ENCODE results near the gene TRIO.

Gene TRIO

DNA sequence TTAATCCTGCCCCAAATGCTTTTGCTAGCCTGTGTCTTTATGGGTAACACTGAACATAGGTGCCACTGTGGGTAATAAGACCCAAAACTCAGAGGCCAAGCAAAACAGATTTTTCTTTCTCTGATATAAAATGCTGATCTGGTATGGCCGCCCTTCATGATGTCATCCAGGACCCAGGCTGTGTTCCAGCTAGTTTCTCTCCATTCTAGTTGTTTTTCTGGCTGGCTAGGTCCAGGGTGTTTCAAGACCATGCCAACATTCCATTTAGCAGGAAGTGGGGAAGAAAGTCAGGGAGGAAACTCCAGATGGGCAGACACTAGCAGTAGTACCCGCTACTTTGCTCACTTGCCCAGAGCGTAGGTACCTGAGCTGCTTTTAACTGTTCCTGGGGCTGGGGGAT, 254.6 kb downstream of the TRIO start:
- peaks cover 18% of the 10 kb centered on the region for H3K36me3 ChIP-seq (ENCODE audit: insufficient read depth, low read length)
- no peak overlapping the region for H3K9ac ChIP-seq (ENCODE audit: low read depth, low read length)
- no peaks in the 10 kb centered on the region for H3K9me3 ChIP-seq (ENCODE audit: control insufficient read depth, insufficient read depth, low read length)
- H3K4me1 ChIP-seq (ENCODE audit: insufficient read depth, low read length), result peaks cover 14% of the 10 kb centered on the region

DNA sequence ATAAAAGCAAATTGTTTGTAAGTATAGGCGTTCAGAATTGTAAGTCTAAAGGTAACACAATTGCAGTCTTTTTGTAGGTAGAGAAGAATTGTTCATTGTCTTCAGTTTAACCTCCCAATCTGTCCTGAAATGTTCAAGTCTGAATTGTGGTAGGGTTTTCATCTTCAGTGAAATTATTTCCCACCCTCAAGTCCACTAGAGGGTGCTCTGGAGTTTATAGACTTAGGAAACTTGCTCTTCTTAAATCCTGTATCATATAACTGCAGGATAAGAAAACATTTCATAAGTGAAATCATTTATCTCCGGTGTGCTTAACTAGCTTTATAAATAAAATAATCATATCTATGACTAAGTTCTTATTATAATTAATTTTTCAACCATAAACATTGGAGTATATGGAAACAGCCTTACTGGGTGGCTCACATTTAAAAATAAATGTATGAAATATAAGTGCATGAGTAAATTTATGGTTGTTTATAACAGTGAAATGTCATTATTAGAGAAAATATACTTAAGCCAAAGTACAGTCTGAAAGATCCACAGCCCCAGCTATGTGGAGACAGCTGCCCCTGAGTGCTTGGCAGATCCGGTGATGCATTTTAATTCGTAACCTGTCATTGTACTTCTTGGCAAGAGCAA, 256.0 kb downstream of the TRIO start:
- H3K9me3 ChIP-seq (ENCODE audit: control insufficient read depth, insufficient read depth, low read length), result no peaks in the 10 kb centered on the region
- H3K36me3 ChIP-seq (ENCODE audit: insufficient read depth, low read length), result peaks cover 15% of the 10 kb centered on the region
- peaks cover 14% of the 10 kb centered on the region for H3K4me1 ChIP-seq (ENCODE audit: insufficient read depth, low read length)
- no peak overlapping the region for H3K9ac ChIP-seq (ENCODE audit: low read depth, low read length)

DNA sequence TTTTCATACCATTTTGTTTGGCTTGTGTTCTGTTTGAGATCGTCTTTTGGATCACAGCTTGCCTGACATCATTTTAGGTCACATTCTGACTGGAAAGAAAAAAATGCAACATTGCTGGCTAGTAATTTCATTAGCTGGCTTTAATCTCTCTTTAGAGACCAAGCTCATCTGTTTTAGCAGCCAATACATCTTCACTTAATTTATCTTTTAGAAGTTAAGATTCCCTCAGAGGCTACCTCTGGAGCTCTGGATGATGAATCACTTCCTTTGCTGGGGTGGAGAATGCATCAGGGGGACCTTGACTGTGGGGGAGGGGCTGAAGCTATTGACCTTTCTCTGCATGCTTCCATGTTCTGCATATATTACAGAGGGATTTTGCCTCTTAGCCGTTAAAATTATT, 256.9 kb downstream of the TRIO start:
- H3K4me1 ChIP-seq (ENCODE audit: insufficient read depth, low read length), result peaks cover 14% of the 10 kb centered on the region
- H3K36me3 ChIP-seq (ENCODE audit: insufficient read depth, low read length), result peaks cover 15% of the 10 kb centered on the region
- no peaks in the 10 kb centered on the region for H3K9me3 ChIP-seq (ENCODE audit: control insufficient read depth, insufficient read depth, low read length)
- no peak overlapping the region for H3K9ac ChIP-seq (ENCODE audit: low read depth, low read length)

DNA sequence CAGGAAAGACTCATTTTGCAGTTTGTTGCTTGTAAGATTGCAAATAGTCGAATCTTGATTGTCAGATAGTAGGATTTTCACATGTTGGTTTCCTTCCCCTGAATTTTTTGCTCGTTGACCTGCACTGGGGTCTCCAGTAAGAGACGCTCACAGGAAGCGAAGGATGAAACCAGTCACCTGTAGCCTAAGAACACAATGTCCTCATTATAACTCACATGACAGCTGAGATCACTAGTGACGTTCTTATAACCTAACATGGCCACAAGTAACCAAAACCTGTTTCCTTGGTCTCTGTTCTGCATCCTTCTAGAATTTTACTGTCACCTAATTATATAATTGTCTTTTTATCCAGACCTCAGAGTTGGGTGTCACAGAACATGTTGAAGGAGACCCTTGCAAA, 257.5 kb downstream of the TRIO start:
- Histone ChIP-seq H3K9me3 (ENCODE audit: control insufficient read depth, insufficient read depth, low read length) (no peaks in the 10 kb centered on the region), H3K4me1 (ENCODE audit: insufficient read depth, low read length) (peaks cover 14% of the 10 kb centered on the region), H3K9ac (ENCODE audit: low read depth, low read length) (no peak overlapping the region), H3K36me3 (ENCODE audit: insufficient read depth, low read length) (peaks cover 15% of the 10 kb centered on the region)

DNA sequence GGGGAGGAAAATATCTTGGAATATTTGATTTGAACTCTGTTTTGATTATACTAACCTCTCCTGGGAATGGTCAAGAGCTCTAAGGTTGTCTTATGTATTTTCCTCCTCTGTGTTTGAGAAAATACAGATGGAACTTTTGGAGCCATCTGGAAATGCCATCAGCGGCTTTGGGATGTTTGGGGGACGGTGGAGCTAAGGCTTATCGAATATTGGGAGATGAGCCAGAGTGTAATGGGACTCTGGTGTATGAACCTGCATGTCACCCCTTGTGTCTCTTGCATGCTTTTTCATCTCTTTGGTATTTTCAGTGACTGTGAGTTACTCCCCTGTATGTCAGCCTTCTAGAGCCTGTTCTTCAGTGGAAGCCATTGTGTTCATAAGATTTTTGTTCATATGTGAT, 258.5 kb downstream of the TRIO start:
- peaks cover 22% of the 10 kb centered on the region for H3K36me3 ChIP-seq (ENCODE audit: insufficient read depth, low read length)
- H3K9ac ChIP-seq (ENCODE audit: low read depth, low read length), result no peak overlapping the region
- H3K4me1 ChIP-seq (ENCODE audit: insufficient read depth, low read length), result peaks cover 14% of the 10 kb centered on the region
- no peaks in the 10 kb centered on the region for H3K9me3 ChIP-seq (ENCODE audit: control insufficient read depth, insufficient read depth, low read length)

DNA sequence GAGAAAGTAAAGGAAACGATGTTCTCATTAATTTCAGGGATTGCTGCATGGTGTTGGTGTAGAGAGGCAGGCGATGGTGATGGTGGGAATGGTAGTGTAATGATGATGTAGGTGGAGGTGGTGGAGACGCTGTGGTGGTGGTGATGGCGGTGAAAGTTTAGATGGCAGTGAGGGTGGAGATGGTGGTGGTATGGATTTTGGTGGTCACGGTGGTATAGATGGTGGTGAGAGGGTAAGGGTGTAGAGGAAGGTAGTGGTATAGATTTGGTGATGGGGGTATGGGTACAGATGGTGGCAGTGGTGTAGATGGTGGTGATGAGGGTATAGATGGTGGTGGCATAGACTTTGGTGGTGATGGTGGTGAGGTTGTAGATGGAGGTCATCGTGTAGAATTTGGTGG, 259.3 kb downstream of the TRIO start:
- Histone ChIP-seq H3K9ac (ENCODE audit: low read depth, low read length) (no peak overlapping the region), H3K36me3 (ENCODE audit: insufficient read depth, low read length) (peaks cover 28% of the 10 kb centered on the region), H3K4me1 (ENCODE audit: insufficient read depth, low read length) (peaks cover 14% of the 10 kb centered on the region)

DNA sequence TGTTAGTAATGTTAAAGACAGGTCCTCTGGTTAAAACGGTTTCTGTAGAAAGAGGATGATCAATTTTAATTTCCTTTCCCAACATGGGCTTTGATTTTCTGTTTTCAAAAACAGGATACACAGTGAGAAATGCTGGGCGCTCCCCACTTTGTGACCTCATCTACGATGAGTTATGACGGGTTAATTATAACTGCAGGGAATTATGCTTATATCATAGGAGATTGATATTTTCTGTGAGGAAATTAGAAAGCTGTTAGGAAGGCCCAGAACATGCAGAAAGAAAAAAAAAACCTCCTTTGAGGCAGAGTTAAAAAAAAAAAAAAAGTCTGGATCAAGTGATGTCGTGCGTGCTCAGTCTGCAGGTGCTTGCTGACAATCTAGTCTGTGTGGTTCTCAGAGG, 261.6 kb downstream of the TRIO start:
- peaks cover 24% of the 10 kb centered on the region for H3K36me3 ChIP-seq (ENCODE audit: insufficient read depth, low read length)

More for the DNA sequence above, 259.3 kb downstream of the TRIO start:
- no peaks in the 10 kb centered on the region for H3K9me3 ChIP-seq (ENCODE audit: control insufficient read depth, insufficient read depth, low read length)

DNA sequence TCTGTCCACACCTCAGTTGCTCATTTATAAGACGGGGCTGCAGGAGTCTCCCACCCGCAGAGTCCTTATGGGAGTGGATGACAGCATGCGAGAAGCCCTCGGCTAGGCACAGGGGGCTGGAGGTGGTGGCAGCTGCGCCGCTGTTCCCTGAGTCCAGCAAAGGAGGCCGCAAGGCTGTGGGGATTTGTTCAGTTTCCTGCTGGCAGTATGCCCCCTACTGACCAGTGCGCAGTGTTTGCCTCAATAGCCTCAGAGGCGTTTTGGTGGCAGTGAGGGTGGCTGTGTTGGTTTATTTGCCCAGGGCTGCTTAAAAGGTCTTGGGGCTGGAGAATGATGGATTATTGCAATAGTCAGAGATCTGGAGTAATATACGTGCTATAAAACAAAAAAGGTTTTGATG, 262.1 kb downstream of the TRIO start:
- Histone ChIP-seq H3K36me3 (ENCODE audit: insufficient read depth, low read length) (peaks cover 19% of the 10 kb centered on the region), H3K9ac (ENCODE audit: low read depth, low read length) (no peak overlapping the region), H3K9me3 (ENCODE audit: control insufficient read depth, insufficient read depth, low read length) (no peaks in the 10 kb centered on the region), H3K4me1 (ENCODE audit: insufficient read depth, low read length) (peaks cover 4% of the 10 kb centered on the region)

More for the DNA sequence above, 261.6 kb downstream of the TRIO start:
- no peaks in the 10 kb centered on the region for H3K9me3 ChIP-seq (ENCODE audit: control insufficient read depth, insufficient read depth, low read length)
- no peak overlapping the region for H3K9ac ChIP-seq (ENCODE audit: low read depth, low read length)
- H3K4me1 ChIP-seq (ENCODE audit: insufficient read depth, low read length), result peaks cover 9% of the 10 kb centered on the region

DNA sequence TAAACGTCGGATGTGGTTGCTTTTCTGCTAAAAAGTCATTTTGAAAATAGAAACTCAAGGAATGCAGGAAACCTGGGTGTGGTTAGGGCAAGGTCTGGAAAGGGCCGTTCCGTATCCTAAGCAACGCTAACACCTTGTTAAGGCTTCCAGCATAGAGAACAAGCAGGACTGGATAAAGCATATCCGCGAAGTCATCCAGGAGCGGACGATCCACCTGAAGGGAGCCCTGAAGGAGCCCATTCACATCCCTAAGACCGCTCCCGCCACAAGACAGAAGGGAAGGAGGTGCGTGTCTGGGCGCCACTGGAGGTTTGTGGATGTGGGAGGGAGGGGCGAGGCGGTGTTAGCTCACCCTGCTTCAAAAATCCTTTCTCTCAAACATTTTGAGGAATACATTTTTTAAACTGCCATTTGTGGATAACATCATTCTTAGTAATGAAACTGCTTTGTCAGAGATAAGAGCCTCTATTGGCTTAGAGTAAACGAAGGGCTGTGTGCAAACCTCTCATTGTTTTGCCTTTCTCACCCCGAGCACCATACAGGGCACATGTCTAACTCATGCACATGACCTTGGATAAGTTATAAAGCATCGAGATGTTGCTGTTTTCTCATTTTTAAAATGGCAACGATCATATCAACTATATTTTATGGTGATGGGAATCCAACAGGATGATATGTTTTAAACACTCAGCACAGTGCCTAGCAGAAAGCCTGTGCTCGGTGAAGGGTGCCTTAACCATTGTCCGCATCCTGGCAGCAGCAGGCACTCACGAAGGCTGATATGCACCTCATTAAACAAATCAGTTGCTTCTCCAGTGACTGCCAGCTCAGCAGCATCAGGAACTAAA, 262.8 kb downstream of the TRIO start:
- Histone ChIP-seq H3K36me3 (ENCODE audit: insufficient read depth, low read length) (peaks cover 15% of the 10 kb centered on the region), H3K9ac (ENCODE audit: low read depth, low read length) (no peak overlapping the region), H3K9me3 (ENCODE audit: control insufficient read depth, insufficient read depth, low read length) (no peaks in the 10 kb centered on the region), H3K4me1 (ENCODE audit: insufficient read depth, low read length) (no peaks in the 10 kb centered on the region)

DNA sequence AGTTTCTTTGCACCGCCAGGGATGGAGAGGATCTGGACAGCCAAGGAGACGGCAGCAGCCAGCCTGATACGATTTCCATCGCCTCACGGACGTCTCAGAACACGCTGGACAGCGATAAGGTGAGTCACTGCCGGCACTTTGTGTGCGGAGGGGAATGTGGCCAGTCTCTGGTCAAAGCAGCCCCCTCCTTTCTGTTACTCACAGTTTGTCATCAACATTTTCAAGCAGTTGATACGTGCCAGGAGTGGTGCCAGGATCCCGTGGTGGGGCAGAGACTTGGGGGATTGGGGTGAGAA, 263.4 kb downstream of the TRIO start:
- Histone ChIP-seq H3K9me3 (ENCODE audit: control insufficient read depth, insufficient read depth, low read length) (no peaks in the 10 kb centered on the region), H3K9ac (ENCODE audit: low read depth, low read length) (no peak overlapping the region), H3K36me3 (ENCODE audit: insufficient read depth, low read length) (peaks cover 13% of the 10 kb centered on the region), H3K4me1 (ENCODE audit: insufficient read depth, low read length) (no peaks in the 10 kb centered on the region)

DNA sequence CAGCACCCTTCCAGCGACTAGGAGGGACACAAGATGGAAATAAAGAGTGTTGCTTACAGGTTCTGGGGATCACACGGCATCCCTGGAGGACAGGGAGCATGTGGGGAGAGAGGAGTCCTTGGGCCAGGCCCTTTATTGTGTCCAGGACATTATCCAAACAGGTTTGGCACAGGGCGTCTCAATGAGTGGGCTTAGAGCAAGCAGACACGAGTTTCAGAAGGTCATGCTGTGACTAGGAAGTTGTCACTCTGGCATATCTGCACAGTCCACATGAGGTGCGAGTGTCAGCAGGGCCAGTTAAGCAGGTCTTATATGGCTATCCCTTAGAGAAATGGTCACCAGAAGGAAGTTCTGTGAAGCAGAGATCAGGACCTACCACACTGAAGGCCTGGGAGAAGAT, 263.9 kb downstream of the TRIO start:
- H3K36me3 ChIP-seq (ENCODE audit: insufficient read depth, low read length), result peaks cover 13% of the 10 kb centered on the region

DNA sequence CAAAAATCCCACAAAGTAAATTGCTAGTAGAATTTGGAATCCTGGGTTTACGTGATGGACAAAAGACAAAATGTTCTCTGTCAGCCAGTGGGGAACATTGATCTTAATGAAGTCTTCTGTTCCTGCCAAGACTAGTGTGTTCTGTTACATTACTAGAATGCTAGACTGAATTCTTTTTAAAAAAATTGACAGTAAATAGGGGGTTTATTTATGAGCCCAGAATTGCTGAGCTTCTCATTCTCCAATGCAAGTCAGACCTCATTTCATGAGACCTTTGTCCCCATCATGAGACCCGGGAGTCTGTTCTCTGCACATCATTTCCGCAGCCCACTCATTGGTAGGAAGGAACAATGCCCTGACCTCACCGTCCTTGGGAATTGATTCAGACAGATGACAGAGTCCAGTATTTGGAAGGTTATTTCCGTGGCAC, 264.6 kb downstream of the TRIO start:
- no peaks in the 10 kb centered on the region for H3K4me1 ChIP-seq (ENCODE audit: insufficient read depth, low read length)
- H3K9me3 ChIP-seq (ENCODE audit: control insufficient read depth, insufficient read depth, low read length), result no peaks in the 10 kb centered on the region
- no peak overlapping the region for H3K9ac ChIP-seq (ENCODE audit: low read depth, low read length)
- peaks cover 13% of the 10 kb centered on the region for H3K36me3 ChIP-seq (ENCODE audit: insufficient read depth, low read length)

More for the DNA sequence above, 263.9 kb downstream of the TRIO start:
- Histone ChIP-seq H3K4me1 (ENCODE audit: insufficient read depth, low read length) (no peaks in the 10 kb centered on the region), H3K9me3 (ENCODE audit: control insufficient read depth, insufficient read depth, low read length) (no peaks in the 10 kb centered on the region), H3K9ac (ENCODE audit: low read depth, low read length) (no peak overlapping the region)

DNA sequence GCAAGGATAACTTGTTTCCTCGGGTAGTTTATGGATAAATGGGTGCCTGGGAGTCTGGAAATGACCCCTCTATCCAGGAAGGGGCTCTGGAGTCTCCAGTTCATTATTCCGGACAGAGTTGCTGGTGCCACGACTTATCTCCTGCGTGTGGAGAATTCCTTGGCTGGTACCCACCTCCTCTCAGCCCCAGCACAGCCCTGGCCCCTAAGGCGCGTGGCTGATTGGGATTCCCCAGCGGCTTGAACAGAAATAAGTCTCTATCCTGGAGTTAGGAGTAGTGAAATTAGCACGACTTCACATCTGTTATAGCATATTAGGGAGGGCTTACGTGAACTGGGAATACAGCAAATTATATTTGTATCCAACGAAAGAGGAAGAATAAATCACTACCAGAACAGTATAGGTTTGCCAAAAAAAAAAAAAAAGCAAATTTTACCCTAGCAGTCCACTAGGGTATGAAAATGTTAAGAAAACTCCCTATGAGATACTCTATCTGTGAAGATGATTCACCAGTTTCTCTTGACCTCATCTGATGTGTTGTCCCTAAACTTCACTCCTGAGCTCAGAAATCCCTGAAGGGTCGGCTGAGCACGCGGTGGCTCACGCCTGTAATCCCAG, 265.9 kb downstream of the TRIO start:
- H3K9me3 ChIP-seq (ENCODE audit: control insufficient read depth, insufficient read depth, low read length), result no peaks in the 10 kb centered on the region
- H3K4me1 ChIP-seq (ENCODE audit: insufficient read depth, low read length), result peaks cover 9% of the 10 kb centered on the region; the same call in 1 of the 2 replicates
- H3K9ac ChIP-seq (ENCODE audit: low read depth, low read length), result no peak overlapping the region
- H3K36me3 ChIP-seq (ENCODE audit: insufficient read depth, low read length), result peaks cover 13% of the 10 kb centered on the region

DNA sequence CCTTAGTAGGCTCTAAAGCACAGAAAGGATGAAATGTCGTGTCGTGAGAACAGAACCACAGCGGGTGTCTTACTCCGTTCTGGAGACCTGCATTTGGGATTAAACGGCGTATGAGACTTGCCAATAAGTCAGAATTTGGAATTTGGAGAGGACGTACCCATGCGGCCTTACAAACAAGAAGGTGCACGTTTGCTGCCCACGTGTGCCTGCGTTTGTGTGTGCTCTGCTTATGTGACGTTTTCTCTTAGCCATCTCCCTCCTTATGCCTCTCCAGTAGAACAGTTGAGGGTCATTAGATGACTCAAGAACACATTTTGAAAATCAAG, 266.9 kb downstream of the TRIO start:
- peaks cover 13% of the 10 kb centered on the region for H3K36me3 ChIP-seq (ENCODE audit: insufficient read depth, low read length)
- H3K9me3 ChIP-seq (ENCODE audit: control insufficient read depth, insufficient read depth, low read length), result no peaks in the 10 kb centered on the region
- peaks cover 14% of the 10 kb centered on the region for H3K4me1 ChIP-seq (ENCODE audit: insufficient read depth, low read length)
- no peak overlapping the region for H3K9ac ChIP-seq (ENCODE audit: low read depth, low read length)
